Endothelial cell of umbilical vein (primary cell): ENCODE data around the gene LLPH. TPM values are rescaled to one million over a fixed set of nuclear protein-coding genes. Genes with fewer than 3 reads are reported as not detected.

Experiments used
- BruUV-seq: library from RNA; stranded (reverse); fragments of 400-500 nt; replicated peaks from 2 replicates; lab custom pipeline; 2021; lab: Mats Ljungman, UMichigan
- CTCF ChIA-PET: fragments of 300-600, 350-600 bp; sonication (Branson Sonifier 250); formaldehyde crosslinking; loops from one replicate; lab custom pipeline; 2021; ENCODE audit warnings: antibody characterized with exemption, inconsistent platforms; lab: Charles Lee
- POLR2A ChIA-PET: fragments of 300-600, 350-600 bp; sonication (Branson Sonifier 250); formaldehyde crosslinking; loops from one replicate; lab custom pipeline; 2021; ENCODE audit warnings: antibody characterized with exemption, inconsistent platforms; lab: Charles Lee
- DNase-seq: peaks from one replicate; pipeline ENCODE4 v3.0.0-alpha.2; 2011; ENCODE audit warnings: low read depth, low spot score
- FAIRE-seq: peaks from 2 replicates; lab custom pipeline; 2011; peaks lifted over from hg19 to GRCh38; lab: Jason Lieb, UNC
- H2AFZ ChIP-seq: 2 replicates; pipeline ENCODE4 v1.6.0; 2012; ENCODE audit warnings: low read depth, low read length, control low read depth, inconsistent platforms
- H3K27ac ChIP-seq: 2 replicates; pipeline ENCODE4 v1.5.1; 2011; ENCODE audit warnings: low read depth, mild to moderate bottlenecking, control low read depth, low read length, moderate library complexity; ENCODE audit not compliant: insufficient read depth
- H3K27me3 ChIP-seq, 2 experiments: 2 replicates each; pipeline versions ENCODE4 v1.6.0 to v1.6.1; 2011; ENCODE audit warnings: low read length in 2 of 2, mixed read lengths in 1 of 2; ENCODE audit not compliant: control insufficient read depth in 2 of 2, insufficient read depth in 2 of 2
- H3K36me3 ChIP-seq, 2 experiments: 2 replicates in 1 of 2; 3 replicates in 1 of 2; pipeline ENCODE4 v1.5.1; 2011; ENCODE audit warnings: low read length in 2 of 2, mild to moderate bottlenecking in 1 of 2, moderate library complexity in 1 of 2; ENCODE audit not compliant: control insufficient read depth in 2 of 2, insufficient read depth in 2 of 2; ENCODE audit errors: extremely low read depth in 1 of 2
- H3K4me1 ChIP-seq: 3 replicates; pipeline ENCODE4 v1.5.1; 2011; ENCODE audit warnings: mild to moderate bottlenecking, low read length; ENCODE audit not compliant: control insufficient read depth, insufficient read depth; ENCODE audit errors: extremely low read depth
- H3K4me2 ChIP-seq: 2 replicates; pipeline ENCODE4 v1.6.1; 2011; ENCODE audit warnings: low read length, control low read depth, mixed read lengths; ENCODE audit not compliant: insufficient read depth
- H3K4me3 ChIP-seq, 3 experiments: fragments of 200-600 bp in 1 of 3; sonication (generic), shearing (Covaris generic) in 1 of 3; replicated peaks in 1 of 3; 2 replicates each; pipeline ENCODE4 v1.5.1; 2011 to 2016; ENCODE audit warnings: control low read depth in 3 of 3, low read length in 3 of 3, mild to moderate bottlenecking in 2 of 3, inconsistent platforms in 1 of 3, low read depth in 1 of 3, moderate library complexity in 1 of 3; ENCODE audit not compliant: insufficient read depth in 1 of 3
- H3K79me2 ChIP-seq: 2 replicates; pipeline ENCODE4 v1.6.0; 2012; ENCODE audit warnings: low read length, inconsistent platforms; ENCODE audit not compliant: control insufficient read depth, insufficient read depth
- H3K9ac ChIP-seq: replicated peaks from 2 replicates; pipeline ENCODE3; 2011; ENCODE audit warnings: low read length, control low read depth; ENCODE audit not compliant: insufficient read depth; ENCODE audit errors: extremely low read depth
- H3K9me1 ChIP-seq: replicated peaks from 3 replicates; pipeline ENCODE4 v1.6.0; 2011; ENCODE audit warnings: mild to moderate bottlenecking, low read length; ENCODE audit not compliant: control insufficient read depth, insufficient read depth; ENCODE audit errors: extremely low read depth
- H3K9me3 ChIP-seq: replicated peaks from 2 replicates; pipeline ENCODE4 v1.5.1; 2012; ENCODE audit warnings: low read length, inconsistent platforms; ENCODE audit not compliant: control insufficient read depth, insufficient read depth
- H4K20me1 ChIP-seq: replicated peaks from 2 replicates; pipeline ENCODE3; 2011; ENCODE audit warnings: mild to moderate bottlenecking, low read length; ENCODE audit not compliant: control insufficient read depth, insufficient read depth; ENCODE audit errors: extremely low read depth
- EZH2 ChIP-seq: IDR thresholded peaks from 2 replicates; pipeline ENCODE4 v1.6.1; 2012; ENCODE audit warnings: borderline replicate concordance, low read depth, mild to moderate bottlenecking, moderate library complexity, low read length, inconsistent platforms; ENCODE audit not compliant: severe bottlenecking
- FOS ChIP-seq: IDR thresholded peaks from 2 replicates; pipeline ENCODE4 v1.6.1; 2011; ENCODE audit warnings: mild to moderate bottlenecking, low read length, moderate library complexity, borderline replicate concordance; ENCODE audit not compliant: insufficient read depth
- GATA2 ChIP-seq: IDR thresholded peaks from 2 replicates; pipeline ENCODE4 v1.7.0; 2011; ENCODE audit warnings: low read depth, mild to moderate bottlenecking, moderate library complexity, mixed read lengths, low read length; ENCODE audit not compliant: insufficient read length, insufficient read depth
- JUN ChIP-seq: IDR thresholded peaks from 2 replicates; pipeline ENCODE4 v1.6.1; 2011; ENCODE audit warnings: borderline replicate concordance, low read depth; ENCODE audit not compliant: insufficient read length, insufficient read depth
- MYC ChIP-seq: IDR thresholded peaks from one replicate; pipeline ENCODE4 v1.6.1; 2011; ENCODE audit warnings: mild to moderate bottlenecking, low read depth, low read length
- POLR2A ChIP-seq: IDR thresholded peaks from 2 replicates; pipeline ENCODE4 v1.6.1; 2012; ENCODE audit warnings: low read depth, mild to moderate bottlenecking, control low read depth, low read length
- POLR2AphosphoS5 ChIP-seq: IDR thresholded peaks from 2 replicates; pipeline ENCODE4 v1.6.1; 2012; ENCODE audit warnings: low read depth, mild to moderate bottlenecking, control low read depth, low read length, moderate library complexity; ENCODE audit not compliant: insufficient read depth
- dilution Hi-C: fragments of 300-500 bp; cut with MboI; formaldehyde crosslinking; loops from one replicate; pipeline ENCODE4 v1.15.0; 2019; ENCODE audit warnings: low sequenced_read_pairs; ENCODE audit not compliant: extremely low pct_ligation_motif_present
- intact Hi-C: fragments of 100-400 bp; cut with micrococcal nuclease; formaldehyde crosslinking; loops from one replicate; pipeline ENCODE4 v1.10.0; 2022
- polyA plus RNA-seq, 4 experiments: library from polyadenylated mRNA; depleted of rRNA in 3 of 4; stranded (reverse) in 3 of 4; unstranded in 1 of 4; fragments of >200 nt; gene quantifications; 2 replicates each; pipeline versions ENCODE4 v1.2.1 to v1.2.3, GENCODE V29; 2011 to 2012; ENCODE audit warnings: missing spikeins in 1 of 4
- total RNA-seq: library from RNA; stranded (reverse); gene quantifications from 2 replicates; pipeline ENCODE4 v1.2.3, GENCODE V29; 2021
- TF ChIP-seq, protein P1 (sequence below): IDR thresholded peaks from 2 replicates; pipeline ENCODE4 v1.6.1; 2011; ENCODE audit not compliant: insufficient read depth, insufficient read length
- TF ChIP-seq, protein P2 (sequence below), 2 donors: IDR thresholded peaks; 1 replicate in 1 of 2; 2 replicates in 1 of 2; pipeline ENCODE4 v1.5.1; 2011; ENCODE audit warnings: low read length in 2 of 2, mild to moderate bottlenecking in 2 of 2, moderate library complexity in 2 of 2, control low read depth in 1 of 2, inconsistent platforms in 1 of 2, low read depth in 1 of 2; ENCODE audit not compliant: insufficient read depth in 1 of 2; ENCODE audit errors: extremely low read depth in 1 of 2

LLPH gene
- total and polyA plus RNA-seq, 2 donors (not counting 3 experiments of a cell fraction or from before 2014, with no cell fraction given): 4.0 to 34.0 TPM

DNA sequence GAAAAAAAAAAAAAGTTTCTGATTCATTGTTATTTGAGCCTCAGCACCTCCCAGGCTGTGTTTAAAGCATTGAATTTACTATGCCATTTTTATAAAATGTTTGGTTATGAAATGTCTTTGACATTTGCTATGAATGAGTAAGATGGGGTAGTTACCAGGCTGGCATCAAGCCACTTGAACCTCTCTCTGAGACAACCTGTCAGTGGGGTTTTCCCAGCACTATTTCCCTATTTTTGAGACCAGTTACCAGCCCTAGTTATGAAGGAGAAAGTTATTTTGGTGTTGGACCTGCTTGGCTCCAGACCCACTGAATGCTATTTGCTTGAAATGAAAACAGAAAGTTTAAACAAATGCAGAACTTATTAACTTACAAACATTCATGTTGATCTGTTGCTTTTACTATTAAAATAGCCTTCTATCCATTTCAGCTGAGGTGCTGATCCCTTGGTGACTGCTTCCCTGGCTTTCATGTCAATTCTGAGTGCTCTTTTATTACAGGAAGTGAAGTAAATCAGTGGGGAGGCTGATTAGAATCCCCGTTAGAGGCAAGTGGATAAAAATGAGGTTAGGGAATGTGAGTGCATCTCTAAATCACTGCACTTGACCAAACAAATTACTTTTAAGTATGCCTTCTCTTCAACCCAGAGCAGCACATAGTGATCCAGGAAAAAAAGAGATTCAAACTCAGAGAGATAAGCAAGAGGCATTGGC lies 37.8 kb downstream of the LLPH start:
- intact Hi-C loops (loop anchor here (2.0 kb wide), 1 partner anchor 14 kb away; no protein-coding TSS in a partner anchor), dilution Hi-C loops (no loop called here)
- no peaks in the 10 kb centered on the region for H3K79me2 ChIP-seq
- no peak overlapping the region for H3K27ac ChIP-seq
- peak; percentile 24 for DNase-seq
- no peak overlapping the region for H3K9ac ChIP-seq
- ChIA-PET CTCF (interaction anchor here (1.6 kb wide), 1 partner anchor 13 kb away, joined by 4 read pairs; no protein-coding TSS in a partner anchor), POLR2A (no interaction called here)
- no peak overlapping the region for H2AFZ ChIP-seq
- FAIRE-seq: no peak
- H3K9me3 ChIP-seq: no peaks in the 10 kb centered on the region
- no peaks in the 10 kb centered on the region for H3K36me3 ChIP-seq
- peak overlapping the region; percentile 31 for H3K4me2 ChIP-seq
- no peaks in the 10 kb centered on the region for H3K27me3 ChIP-seq
- BruUV-seq: no TSS peak
- H3K4me3 ChIP-seq: no peak overlapping the region
- H3K9me1 ChIP-seq: no peaks in the 10 kb centered on the region
- TF ChIP-seq FOS: no peak
- no peak for TF ChIP-seq POLR2AphosphoS5
- TF ChIP-seq, protein P1, sequence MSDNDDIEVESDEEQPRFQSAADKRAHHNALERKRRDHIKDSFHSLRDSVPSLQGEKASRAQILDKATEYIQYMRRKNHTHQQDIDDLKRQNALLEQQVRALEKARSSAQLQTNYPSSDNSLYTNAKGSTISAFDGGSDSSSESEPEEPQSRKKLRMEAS: no peak
- TF ChIP-seq GATA2: no peak
- TF ChIP-seq POLR2A: no peak
- TF ChIP-seq EZH2: no peak
- TF ChIP-seq MYC: no peak
- TF ChIP-seq, protein P2, sequence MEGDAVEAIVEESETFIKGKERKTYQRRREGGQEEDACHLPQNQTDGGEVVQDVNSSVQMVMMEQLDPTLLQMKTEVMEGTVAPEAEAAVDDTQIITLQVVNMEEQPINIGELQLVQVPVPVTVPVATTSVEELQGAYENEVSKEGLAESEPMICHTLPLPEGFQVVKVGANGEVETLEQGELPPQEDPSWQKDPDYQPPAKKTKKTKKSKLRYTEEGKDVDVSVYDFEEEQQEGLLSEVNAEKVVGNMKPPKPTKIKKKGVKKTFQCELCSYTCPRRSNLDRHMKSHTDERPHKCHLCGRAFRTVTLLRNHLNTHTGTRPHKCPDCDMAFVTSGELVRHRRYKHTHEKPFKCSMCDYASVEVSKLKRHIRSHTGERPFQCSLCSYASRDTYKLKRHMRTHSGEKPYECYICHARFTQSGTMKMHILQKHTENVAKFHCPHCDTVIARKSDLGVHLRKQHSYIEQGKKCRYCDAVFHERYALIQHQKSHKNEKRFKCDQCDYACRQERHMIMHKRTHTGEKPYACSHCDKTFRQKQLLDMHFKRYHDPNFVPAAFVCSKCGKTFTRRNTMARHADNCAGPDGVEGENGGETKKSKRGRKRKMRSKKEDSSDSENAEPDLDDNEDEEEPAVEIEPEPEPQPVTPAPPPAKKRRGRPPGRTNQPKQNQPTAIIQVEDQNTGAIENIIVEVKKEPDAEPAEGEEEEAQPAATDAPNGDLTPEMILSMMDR (IDR thresholded peaks at IDR 0.05; ENCODE audit: extremely low read depth in 1 of 2, insufficient read depth in 1 of 2, low read depth in 1 of 2, low read length in 2 of 2): no peak
- no peak for TF ChIP-seq JUN
- H3K4me1 ChIP-seq: peaks cover 6% of the 10 kb centered on the region
- H4K20me1 ChIP-seq: no peaks in the 10 kb centered on the region
